Measurements from ENCODE around the gene THBD. TPM values are rescaled to one million over a fixed set of nuclear protein-coding genes. Genes with fewer than 3 reads are reported as not detected.

The THBD gene, protein sequence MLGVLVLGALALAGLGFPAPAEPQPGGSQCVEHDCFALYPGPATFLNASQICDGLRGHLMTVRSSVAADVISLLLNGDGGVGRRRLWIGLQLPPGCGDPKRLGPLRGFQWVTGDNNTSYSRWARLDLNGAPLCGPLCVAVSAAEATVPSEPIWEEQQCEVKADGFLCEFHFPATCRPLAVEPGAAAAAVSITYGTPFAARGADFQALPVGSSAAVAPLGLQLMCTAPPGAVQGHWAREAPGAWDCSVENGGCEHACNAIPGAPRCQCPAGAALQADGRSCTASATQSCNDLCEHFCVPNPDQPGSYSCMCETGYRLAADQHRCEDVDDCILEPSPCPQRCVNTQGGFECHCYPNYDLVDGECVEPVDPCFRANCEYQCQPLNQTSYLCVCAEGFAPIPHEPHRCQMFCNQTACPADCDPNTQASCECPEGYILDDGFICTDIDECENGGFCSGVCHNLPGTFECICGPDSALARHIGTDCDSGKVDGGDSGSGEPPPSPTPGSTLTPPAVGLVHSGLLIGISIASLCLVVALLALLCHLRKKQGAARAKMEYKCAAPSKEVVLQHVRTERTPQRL
- 10.4 and 10.7 TPM in 2 replicates for total RNA-seq

DNA sequence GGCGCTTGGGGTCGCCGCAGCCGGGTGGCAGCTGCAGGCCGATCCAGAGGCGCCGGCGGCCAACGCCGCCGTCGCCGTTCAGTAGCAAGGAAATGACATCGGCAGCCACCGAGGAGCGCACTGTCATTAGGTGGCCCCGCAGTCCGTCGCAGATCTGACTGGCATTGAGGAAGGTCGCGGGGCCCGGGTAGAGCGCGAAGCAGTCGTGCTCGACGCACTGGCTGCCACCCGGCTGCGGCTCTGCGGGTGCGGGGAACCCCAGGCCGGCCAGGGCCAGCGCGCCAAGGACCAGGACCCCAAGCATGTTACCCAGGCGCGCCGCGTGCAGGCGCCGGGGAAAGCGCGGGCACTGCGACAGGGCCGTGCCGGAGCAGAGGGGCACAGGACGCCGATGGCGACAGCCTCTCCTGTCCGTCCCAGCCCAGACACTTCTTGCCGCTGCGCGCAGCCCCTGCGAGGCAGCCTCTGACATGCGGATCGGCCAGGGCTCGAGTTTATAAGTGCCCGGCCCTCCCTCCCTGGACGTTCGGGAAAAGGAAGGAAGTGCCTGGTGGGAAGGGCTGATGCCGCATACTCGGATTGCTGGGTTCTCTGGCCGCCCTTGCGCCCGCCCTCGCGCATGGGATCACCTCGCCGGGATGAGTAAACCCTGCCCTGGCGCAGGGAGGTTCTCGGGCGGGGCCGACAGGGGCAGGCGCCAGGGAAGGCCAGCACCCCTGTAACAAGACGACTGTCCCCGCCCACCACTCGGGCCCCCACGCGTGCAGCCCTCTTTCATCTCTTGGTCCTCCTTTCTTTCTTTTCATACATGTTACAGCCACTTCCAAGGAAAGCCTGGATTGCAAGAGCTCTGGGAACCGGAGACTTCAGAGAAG, at the start of gene THBD:
Gene THBD, minus strand, starts transcription at position 472 of the 875 bp plus-strand sequence. Its CDS starts 168 bp downstream, at position 304.

DNA sequence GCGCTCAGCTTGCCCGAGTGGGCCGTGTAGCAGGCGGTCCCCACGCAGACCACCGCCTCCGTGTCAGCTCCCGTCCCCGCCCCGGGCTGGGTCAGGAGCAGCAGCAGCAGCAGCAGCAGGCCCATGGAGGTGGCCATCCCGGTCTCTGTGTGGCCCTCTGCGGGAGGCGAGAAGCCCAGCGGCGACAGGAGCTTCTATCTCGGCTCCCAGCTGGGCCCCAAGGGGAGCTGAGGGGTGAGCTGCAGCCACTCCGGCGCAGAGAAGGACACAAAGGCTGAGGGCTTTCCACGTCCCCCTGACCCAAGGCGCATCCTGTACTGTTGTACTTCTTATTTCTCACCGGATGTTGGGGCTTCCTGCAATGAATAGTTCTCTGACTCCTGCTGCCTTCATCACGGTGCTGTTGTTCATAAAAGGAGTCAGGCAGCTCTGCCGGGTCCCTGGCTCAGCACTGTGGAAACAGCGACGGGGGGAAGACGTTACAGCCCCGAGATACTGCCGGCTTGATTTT, 36.6 kb upstream of the THBD start, which contains the start of gene CD93:
Gene CD93, minus strand, starts transcription at position 269 of the 511 bp plus-strand sequence. Its CDS starts 132 bp downstream, at position 137.

DNA sequence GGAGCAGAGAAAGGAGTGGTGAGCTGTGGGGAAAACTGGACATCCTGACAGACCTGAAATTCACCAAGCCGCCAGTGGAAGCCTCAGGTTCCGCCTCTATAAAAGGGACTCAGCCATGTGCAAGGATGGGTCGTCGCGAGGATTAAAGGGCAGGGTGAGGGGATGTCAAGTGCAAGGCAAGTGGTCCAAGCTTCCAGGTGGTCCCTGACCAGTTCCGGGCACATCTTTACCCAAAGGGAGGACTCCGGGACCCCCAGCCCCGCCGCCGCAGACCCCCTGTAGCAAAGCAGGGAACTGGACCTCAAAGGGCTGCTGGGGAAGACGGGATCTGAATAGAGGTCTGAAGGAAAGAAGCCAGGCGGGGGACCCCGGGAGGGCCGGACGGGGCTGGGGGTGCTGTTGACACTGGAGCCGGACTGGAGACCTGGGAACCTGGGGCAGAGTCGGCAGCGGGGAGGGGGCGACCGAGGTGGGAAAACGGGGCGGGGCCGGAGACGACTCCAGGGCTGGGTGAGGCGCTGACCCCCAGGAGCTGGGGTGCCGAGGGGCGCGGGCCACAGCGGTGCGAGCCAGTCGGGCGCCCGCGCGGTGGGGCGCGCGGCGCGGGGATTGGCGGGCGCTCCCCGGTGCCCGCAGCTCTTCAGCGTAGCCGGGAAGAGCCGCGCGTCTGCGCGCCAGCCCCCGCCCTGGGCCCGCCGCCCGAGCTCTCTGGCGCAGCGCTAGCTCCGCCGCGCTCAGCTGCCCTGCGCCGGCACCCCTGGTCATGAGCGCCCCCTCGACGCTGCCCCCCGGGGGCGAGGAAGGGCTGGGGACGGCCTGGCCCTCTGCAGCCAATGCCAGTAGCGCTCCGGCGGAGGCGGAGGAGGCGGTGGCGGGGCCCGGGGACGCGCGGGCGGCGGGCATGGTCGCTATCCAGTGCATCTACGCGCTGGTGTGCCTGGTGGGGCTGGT, 14.5 kb downstream of the THBD start, which contains the start of gene SSTR4:
Gene SSTR4, plus strand, starts transcription at position 592 of the 951 bp plus-strand sequence. Its CDS starts 172 bp downstream, at position 764.

Other genes starting within 250 kb of the THBD start
- not detected in 2 replicates for gene SSTR4, start 14.4 kb downstream of the THBD start, total RNA-seq
- 0.35 and 4.9 TPM in 2 replicates for gene CD93, start 36.7 kb upstream of the THBD start, total RNA-seq